Femur (tissue), 1 donor: ENCODE measurements around the gene TIMM22.
"Not testable (repeated sequence)": the region's sequence is repeated elsewhere in the genome, so short reads cannot be mapped to it uniquely, and the experiment has no call there.

Experiments used
- DNase-seq: peaks from one replicate; pipeline ENCODE4 v3.0.0-alpha.2; 2017

Gene TIMM22

DNA sequence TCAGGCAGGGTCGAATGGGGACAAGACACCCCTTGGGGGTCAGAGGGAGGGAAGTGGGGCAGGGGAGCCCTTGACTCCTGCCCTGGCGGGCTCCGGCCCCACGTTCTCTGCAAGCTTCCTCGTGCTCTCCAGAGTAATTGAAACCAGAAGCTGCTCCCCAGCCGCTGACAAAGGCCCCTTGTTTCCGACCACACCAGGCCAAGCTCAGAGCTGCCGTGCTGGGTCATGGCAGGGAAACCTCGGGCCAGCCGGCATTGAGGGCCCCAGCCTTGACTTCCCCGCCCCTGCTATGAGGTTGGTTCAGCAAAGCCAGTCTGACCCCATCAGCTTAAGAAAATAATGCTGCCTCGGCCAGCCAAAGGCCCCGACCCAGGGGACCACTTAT lies 43.3 kb downstream of the TIMM22 start:
- peak; percentile 80 for DNase-seq

DNA sequence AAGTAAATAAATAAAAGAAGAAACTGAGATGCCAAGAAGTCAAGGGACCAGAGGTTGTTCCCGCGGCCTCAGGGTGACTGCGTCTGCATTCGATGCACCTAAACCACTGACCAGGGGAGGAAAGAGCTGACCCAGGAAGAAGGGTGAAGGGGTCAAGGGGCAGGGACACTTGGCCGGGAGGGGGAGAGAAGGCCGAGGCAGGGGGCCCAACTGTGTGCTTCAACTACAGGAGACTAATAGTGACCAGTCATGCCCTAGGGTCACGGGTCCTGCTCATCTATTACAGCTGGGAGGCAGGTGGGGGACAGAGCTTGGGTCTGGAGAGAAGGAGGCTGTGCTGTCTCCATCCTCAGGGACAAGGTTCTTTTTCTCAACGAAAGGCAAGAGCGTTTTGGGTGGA lies 44.8 kb downstream of the TIMM22 start:
- no peak for DNase-seq

DNA sequence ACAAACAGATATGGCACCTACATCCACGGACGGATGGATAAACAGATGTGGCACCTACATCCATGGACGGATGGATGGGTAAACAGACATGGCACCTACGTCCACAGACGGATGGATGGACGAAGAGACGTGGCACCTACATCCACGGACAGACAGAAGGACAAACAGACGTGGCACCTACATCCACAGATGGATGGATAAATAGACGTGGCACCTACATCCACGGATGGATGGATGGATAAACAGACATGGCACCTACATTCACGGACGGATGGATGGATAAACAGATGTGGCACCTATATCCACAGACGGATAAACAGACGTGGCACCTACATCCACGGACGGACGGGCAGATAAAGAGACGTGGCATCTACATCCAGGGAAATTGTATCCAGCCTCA lies 45.6 kb downstream of the TIMM22 start:
- no peak for DNase-seq

DNA sequence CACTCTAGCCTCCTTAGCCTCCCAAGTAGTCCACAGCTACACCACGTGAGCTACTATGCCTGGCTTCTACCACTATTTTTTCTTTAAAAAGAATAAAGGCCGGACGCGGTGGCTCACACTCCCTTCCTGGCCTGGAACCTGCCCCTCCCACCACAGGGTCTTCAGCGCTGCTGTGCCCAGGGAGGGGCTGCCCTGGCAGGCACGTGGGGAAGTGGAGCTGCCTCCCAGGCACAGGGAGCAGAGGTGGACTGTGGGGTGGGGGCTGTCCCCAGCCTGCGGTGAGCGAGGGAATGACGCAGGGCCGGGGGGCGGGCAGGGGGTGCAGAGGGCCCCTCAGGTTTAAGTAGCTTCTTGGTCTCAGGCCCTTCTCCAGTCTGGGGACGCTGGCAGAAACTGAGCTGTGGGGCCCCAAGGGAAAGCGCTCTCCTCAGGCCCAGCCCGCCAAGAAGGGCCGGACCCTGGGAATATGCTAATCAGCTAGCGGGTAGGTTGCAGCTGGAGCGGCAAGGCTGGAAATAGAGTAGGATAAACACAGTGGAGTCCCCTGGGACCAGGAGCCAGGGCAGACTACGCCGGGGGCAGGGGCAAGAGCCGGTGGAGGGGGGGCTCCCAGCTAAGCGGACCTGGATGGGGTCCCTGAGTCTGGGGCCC lies 46.8 kb downstream of the TIMM22 start:
- peak; percentile 74 for DNase-seq

DNA sequence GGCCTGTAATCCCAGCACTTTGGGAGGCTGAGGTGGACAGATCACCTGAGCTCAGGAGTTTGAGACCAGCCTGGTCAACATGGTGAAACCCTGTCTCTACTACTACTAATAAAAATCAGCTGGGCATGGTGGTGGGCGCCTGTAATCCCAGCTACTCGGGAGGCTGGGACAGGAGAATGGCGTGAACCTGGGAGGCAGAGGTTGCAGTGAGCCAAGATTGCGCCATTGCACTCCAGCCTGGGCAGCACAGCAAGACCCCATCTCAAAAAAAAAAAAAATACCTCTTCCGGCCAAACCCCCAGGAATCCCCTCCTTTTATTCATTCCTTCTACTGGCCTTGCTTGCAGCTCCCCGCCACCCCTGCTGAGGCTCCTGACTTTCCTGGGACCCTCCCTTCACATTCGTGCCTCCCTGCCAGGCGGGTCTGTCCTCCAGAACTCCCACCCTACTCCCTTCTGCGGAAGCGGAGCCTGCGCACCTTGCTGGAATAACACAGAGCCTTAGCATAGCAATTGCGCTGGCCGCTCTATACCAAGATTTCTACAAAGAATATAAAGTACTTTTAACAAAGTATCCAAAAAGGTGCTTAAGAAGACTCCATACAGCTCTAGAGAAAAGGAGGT lies 47.6 kb downstream of the TIMM22 start:
- DNase-seq: not testable (repeated sequence)

DNA sequence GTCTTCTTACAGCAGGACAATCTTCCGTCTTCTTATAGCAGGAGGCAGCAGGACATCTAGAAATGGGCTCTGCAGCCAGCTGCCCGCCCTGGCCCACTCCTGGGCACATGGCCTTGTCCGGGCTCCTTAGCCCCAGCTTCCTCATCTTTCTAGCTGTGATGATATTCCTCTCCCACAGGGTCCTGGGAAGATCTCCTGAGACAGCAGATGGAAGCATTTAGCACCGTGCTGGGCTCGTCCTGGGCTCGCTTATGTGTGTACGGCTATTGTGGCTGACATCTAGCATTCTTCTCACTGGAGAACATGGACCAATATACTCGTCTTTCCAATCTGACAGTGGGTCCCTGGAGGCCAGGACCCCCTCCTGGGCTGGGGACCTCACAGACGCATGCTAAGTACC lies 48.5 kb downstream of the TIMM22 start:
- DNase-seq: no peak

DNA sequence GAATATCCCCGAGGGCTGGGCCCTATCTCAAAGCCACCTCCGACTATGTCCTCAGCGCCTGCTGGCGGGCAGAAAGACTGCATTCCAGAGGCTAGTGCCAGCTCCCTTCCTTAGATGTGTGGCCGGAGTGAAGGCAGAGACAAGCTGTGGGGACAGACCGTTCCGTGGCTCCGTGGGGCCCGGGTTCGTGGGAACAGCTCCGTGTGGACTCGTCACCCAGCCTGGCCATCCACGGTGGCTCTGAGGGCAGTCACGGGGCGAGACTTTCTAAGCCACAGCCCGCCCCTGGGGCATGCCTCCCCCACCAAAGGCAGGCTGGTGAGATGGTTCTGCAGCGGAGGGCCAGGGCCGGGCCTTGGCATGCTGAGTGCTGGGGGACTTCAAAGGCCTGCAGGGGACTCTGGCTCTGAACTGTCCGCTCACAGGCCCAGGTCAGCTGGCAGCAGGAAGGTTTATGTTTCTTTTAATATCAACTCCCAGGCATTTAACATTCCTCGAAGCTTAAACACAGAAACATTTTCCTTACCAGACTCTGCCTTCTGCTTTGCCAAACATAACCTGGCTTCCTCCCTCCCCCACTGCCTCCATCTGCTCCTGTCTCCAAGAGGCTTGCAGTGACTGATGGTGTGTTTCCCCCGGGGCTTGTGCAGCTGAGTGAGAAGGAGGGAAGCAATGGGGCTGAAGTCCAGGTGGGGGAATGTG lies 50.4 kb downstream of the TIMM22 start:
- DNase-seq: no peak

DNA sequence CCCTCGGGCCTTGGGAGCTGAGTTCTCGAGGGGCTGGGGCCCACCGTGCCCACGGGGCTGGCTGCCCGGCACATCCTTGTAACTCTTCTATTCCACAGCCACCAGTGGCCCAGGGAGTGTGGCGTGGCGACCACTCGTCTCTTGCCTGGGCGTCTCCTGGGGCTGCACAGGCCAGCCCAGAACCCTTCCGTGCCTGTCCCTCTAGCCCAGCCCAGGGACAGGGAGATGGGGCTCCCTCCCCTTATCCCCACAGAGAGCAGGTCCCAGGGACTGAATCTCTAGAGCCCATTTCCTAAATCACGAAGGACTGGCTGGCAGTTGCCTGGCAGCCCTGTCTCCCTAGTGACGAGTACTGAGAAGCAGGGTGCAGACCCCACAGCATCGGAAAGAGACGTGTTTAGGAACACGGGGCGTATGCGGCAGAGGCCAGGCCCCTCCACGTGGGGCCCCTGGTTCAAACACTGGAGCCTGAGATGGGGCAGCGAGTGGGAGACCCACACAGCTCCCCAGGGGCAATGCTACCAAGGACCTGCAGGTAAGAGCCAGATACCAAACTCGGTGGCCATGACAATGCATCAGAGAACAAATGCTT lies 51.0 kb downstream of the TIMM22 start:
- no peak for DNase-seq

DNA sequence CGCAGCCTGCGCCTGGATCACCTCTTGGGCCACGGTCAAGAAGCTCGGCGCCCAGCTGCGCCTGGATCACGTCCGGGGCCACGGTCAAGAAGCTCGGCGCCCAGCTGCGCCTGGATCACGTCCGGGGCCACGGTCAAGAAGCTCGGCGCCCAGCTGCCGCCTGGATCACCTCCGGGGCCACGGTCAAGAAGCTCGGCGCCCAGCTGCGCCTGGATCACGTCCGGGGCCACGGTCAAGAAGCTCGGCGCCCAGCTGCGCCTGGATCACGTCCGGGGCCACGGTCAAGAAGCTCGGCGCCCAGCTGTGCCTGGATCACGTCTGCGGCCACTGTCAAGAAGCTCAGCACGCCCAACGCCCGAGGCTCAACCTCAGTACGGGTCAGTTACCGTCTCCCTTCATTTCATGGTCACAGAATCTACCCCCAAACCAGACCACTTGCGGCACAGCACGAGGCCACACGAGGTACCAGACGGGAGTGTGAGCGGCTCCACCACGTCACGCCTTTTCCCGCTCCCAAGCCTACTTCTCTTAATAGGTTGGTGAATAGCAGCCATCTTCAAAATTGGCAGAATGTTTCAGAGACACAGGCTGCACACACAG lies 51.7 kb downstream of the TIMM22 start:
- not testable (repeated sequence) for DNase-seq

DNA sequence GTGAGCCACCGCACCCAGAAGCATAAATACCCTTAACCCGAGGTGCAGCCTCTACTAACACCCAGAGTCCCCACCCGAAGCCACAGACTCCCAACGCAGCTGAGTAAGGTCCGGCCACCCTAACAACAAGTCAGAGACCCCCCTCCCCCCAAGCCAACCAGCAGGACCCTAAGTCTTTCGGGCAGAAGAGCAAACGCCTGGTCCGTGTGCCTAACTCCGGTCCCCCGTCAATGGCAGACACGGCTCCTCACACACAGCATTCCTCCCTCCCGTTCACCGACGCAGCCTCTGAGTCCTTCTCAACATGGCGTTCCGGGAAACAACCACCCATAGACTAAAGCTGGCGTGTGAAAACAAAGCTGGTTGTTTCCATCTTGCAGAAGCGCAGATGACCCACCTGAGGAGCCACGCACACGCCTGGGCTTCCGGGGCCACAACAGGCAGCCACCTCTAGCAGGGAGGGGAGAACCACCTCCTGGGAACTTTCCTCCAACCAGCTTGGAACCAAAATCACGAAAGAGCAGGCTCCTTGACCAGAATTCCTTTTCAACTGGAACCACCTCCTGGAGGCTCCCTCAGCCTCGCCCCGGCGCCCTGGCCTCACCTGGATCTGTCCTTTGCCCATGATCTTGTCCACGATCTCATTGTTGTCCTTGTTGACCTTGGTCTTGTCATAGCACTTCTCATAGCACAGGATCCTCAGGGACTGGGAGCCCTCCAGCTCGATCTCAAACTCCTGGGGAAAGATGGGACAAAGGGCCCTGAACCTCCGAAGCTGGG lies 52.7 kb downstream of the TIMM22 start:
- no peak for DNase-seq

DNA sequence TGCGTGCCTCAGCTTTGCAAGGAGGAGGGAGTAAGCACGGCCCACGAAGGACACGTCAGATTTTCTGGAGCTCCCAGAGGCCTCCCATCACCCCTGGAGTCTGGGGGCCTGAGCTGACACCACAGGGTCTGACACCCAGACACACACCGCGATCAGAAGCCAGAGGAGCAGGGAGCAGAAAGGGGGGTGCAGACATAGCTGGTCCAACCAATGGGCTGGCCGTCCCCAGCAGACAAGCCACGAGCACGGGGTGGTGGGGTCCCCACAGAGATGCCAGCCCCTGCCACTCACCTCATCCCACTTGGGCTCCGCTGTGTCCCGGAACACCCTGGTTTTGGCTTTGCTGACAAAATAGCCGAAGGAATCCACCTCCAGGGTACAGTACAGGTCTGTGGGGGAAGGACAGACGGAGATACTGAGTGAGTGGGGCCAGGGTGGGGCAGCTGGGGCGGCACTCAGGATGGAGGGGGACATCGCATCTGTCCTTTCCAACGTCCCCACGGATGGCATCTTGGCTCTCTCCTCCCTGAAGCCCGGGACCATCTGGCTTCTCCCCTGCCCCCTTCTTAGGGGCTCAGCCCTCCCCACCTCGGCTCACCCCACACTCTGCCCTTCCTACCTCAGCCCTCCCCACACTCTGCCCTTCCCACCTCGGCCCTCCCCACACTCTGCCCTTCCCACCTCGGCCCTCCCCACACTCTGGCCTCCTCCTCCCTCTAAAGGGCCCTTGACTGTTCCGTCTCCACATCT lies 53.5 kb downstream of the TIMM22 start:
- no peak for DNase-seq

DNA sequence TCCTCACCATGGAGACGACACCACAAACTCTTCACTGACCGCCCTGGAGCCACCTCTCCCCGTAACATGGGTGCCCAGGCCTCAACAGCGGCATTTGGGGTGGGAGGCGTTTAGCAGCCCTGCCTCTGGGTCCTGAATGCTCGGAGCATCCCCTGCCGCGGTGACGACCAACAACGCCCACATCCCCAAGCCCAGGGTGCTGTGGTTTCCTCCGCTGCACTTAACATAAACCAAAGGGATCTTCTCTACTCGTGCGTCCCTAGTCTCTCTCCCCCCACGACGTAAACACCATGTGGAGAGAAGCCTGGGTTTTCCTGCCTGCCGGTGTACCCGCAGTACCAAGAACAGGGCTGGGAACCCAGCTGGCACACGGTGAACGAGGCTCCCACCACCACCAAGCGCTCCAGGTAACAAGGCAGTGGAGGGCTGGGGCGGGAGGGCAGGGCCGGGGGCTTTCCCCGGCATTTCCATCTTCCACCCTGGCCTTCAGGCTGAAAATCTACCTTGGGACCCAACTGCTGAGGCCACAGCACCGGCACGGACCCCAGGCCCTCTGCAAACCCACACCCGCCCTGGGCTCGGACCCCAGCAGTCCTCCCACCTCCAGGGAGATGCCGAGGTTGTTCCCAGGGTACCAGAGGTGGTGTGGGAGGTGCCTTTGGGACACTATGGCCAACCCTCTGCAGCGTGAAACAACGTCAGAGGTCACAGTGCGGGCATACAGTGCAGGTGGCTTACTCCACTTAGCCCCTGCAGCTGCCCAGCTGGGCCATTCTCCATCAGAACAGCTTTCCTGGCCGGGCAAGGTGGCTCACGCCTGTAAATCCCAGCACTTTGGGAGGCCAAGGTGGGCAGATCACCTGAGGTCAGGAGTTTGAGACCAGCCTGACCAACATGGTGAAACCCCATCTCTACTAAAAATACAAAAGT lies 54.3 kb downstream of the TIMM22 start:
- DNase-seq: no peak
